ENCODE measurements around the gene PID1. TPM values are rescaled to one million over a fixed set of nuclear protein-coding genes. Genes with fewer than 3 reads are reported as not detected.

PID1 gene
- total RNA-seq, 1 experiment from 2014 or later: not detected

DNA sequence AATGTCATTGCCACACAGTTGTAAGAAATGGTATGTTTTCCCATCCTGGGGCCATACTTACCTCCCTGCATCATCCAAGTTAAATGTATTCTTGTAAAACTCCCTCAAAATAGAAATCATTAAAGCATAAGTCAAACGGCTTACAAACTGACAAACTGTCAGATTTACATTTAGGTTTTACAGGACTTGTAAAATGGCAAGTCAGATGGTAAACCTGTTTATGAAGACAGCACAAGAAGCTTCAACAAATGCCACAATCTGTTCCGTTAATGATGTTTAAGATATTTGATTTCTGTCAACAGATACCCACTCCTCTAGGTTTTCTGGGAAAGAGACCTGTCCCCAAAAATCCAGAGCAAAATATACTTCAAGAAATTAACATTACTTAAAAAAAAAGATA, 197.2 kb downstream of the PID1 start:
- no peak overlapping the region for H3K4me3 ChIP-seq
- H3F3A ChIP-seq (ENCODE audit: insufficient read depth, low read depth): no peaks in the 10 kb centered on the region
- H3K27ac ChIP-seq: no peak overlapping the region
- no peaks in the 10 kb centered on the region for H4K20me1 ChIP-seq (ENCODE audit: insufficient read depth)
- H3K4me2 ChIP-seq: no peak overlapping the region
- H3K36me3 ChIP-seq (ENCODE audit: low read depth): no peaks in the 10 kb centered on the region
- H2AFZ ChIP-seq: no peak overlapping the region
- no TSS peak for BruUV-seq (replicated peaks)
- H3K9me3 ChIP-seq (ENCODE audit: insufficient read depth, low read depth): no peaks in the 10 kb centered on the region
- no peak for DNase-seq
- H3K79me2 ChIP-seq (ENCODE audit: low read depth): no peaks in the 10 kb centered on the region
- intact Hi-C loops (cut with micrococcal nuclease; ENCODE audit: unreplicated experiment): no loop called here
- no peaks in the 10 kb centered on the region for H3K9me2 ChIP-seq (ENCODE audit: insufficient read depth)
- ChIA-PET POLR2A (ENCODE audit: unreplicated experiment) (no interaction called here), CTCF (no interaction called here)
- no peaks in the 10 kb centered on the region for H3K4me1 ChIP-seq (replicated peaks; ENCODE audit: insufficient read depth)
- TF ChIP-seq, protein P1, sequence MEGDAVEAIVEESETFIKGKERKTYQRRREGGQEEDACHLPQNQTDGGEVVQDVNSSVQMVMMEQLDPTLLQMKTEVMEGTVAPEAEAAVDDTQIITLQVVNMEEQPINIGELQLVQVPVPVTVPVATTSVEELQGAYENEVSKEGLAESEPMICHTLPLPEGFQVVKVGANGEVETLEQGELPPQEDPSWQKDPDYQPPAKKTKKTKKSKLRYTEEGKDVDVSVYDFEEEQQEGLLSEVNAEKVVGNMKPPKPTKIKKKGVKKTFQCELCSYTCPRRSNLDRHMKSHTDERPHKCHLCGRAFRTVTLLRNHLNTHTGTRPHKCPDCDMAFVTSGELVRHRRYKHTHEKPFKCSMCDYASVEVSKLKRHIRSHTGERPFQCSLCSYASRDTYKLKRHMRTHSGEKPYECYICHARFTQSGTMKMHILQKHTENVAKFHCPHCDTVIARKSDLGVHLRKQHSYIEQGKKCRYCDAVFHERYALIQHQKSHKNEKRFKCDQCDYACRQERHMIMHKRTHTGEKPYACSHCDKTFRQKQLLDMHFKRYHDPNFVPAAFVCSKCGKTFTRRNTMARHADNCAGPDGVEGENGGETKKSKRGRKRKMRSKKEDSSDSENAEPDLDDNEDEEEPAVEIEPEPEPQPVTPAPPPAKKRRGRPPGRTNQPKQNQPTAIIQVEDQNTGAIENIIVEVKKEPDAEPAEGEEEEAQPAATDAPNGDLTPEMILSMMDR (conservative IDR thresholded peaks at IDR 0.05): no peak
- no peaks in the 10 kb centered on the region for H3K27me3 ChIP-seq (ENCODE audit: insufficient read depth, low read depth)

DNA sequence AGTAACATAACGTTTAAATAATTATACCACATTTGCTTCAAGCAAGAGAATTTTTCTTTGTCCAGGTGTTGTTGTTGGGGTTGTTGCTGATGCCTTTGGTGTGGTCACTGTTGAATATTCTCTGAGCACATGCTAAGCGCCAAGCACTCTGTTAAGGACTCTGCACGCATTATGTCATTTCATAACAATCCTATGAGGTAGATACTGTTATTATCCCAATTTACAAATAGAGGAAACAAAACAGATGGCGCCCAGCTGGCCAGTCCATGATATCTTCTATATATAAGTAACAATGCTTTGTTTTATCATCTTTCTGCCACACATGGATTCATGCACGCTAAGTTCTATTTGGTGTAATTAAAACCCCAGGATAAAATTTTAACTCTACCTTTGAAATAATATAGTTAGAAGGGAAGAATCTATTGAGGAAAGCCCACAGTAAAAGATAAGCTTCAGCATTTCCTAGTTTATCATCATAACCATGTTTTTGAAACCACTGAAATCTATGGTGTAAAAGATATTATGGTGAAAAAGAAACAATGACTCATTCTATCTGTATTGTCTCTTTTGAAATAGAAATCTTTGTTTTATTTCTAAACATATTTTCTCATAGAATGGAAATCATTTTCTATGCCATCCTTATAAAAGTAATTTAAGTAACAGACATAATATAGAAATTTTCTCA, 199.7 kb downstream of the PID1 start:
- H3K4me1 ChIP-seq (replicated peaks; ENCODE audit: insufficient read depth): no peaks in the 10 kb centered on the region
- H3K4me3 ChIP-seq: no peak overlapping the region
- H2AFZ ChIP-seq: no peak overlapping the region
- no TSS peak for BruUV-seq (replicated peaks)
- H3K4me2 ChIP-seq: no peak overlapping the region
- ChIA-PET CTCF (no interaction called here), POLR2A (ENCODE audit: unreplicated experiment) (no interaction called here)
- no peaks in the 10 kb centered on the region for H3K36me3 ChIP-seq (ENCODE audit: low read depth)
- no peaks in the 10 kb centered on the region for H3K79me2 ChIP-seq (ENCODE audit: low read depth)
- H3K9me2 ChIP-seq (ENCODE audit: insufficient read depth): no peaks in the 10 kb centered on the region
- intact Hi-C loops (cut with micrococcal nuclease; ENCODE audit: unreplicated experiment): no loop called here
- H3K27ac ChIP-seq: no peak overlapping the region
- H3K9me3 ChIP-seq (ENCODE audit: insufficient read depth, low read depth): peaks cover 6% of the 10 kb centered on the region; the same call in 1 of the 2 replicates
- TF ChIP-seq EZH2 (IDR thresholded peaks at IDR 0.05; ENCODE audit: low read depth): no peak
- TF ChIP-seq, protein P1 (conservative IDR thresholded peaks at IDR 0.05): no peak
- H4K20me1 ChIP-seq (ENCODE audit: insufficient read depth): no peaks in the 10 kb centered on the region
- DNase-seq: no peak
- no peaks in the 10 kb centered on the region for H3F3A ChIP-seq (ENCODE audit: insufficient read depth, low read depth)
- H3K27me3 ChIP-seq (ENCODE audit: insufficient read depth, low read depth): no peaks in the 10 kb centered on the region

DNA sequence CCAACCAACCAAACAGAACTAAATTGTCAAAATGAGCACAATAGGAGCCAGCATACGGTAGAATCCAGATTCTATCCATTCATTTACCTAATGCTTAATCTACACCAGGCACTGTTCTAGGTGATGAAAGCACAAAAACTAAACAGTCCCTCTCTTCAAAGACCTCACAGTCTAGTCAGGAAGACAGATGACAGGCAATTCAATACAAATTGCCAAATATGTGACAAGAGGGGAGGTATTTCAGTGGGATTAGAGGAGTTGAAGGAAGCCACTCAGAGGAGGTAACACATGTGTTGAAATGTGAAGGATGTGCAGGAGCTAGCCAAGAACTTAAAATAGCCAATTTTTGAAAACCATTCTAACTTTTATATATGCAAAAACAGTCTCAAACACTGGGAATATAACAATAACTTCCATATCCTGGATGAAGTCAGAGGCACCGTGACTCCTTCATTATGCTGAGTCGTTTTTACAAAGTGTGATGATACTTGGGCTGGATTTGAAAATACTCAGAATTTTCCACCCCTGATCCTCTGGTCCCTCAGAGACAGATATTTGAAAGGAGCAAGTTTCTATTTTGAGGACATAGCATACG, 204.9 kb downstream of the PID1 start:
- H2AFZ ChIP-seq: no peak overlapping the region
- H3F3A ChIP-seq (ENCODE audit: insufficient read depth, low read depth): no peaks in the 10 kb centered on the region
- H3K9me3 ChIP-seq (ENCODE audit: insufficient read depth, low read depth): peaks cover 6% of the 10 kb centered on the region; the same call in 1 of the 2 replicates
- intact Hi-C loops (cut with micrococcal nuclease; ENCODE audit: unreplicated experiment): no loop called here
- POLR2A ChIA-PET (ENCODE audit: unreplicated experiment): no interaction called here
- no peak overlapping the region for H3K4me2 ChIP-seq
- no peaks in the 10 kb centered on the region for H3K36me3 ChIP-seq (ENCODE audit: low read depth)
- H4K20me1 ChIP-seq (ENCODE audit: insufficient read depth): no peaks in the 10 kb centered on the region
- CTCF ChIA-PET: no interaction called here
- no peak for DNase-seq
- BruUV-seq (replicated peaks): no TSS peak
- TF ChIP-seq, protein P1 (conservative IDR thresholded peaks at IDR 0.05): no peak
- TF ChIP-seq EZH2 (IDR thresholded peaks at IDR 0.05; ENCODE audit: low read depth): no peak
- no peaks in the 10 kb centered on the region for H3K9me2 ChIP-seq (ENCODE audit: insufficient read depth)
- no peaks in the 10 kb centered on the region for H3K27me3 ChIP-seq (ENCODE audit: insufficient read depth, low read depth)
- no peak overlapping the region for H3K4me3 ChIP-seq
- H3K4me1 ChIP-seq (replicated peaks; ENCODE audit: insufficient read depth): no peaks in the 10 kb centered on the region
- H3K27ac ChIP-seq: no peak overlapping the region
- no peaks in the 10 kb centered on the region for H3K79me2 ChIP-seq (ENCODE audit: low read depth)

Measured in PC-9 (cell line).